K562 (cell line): ENCODE results near the gene TMEM88. TPM values are rescaled to one million over a fixed set of nuclear protein-coding genes. Genes with fewer than 3 reads are reported as not detected.

Source experiments
- C11orf30 ChIP-seq: fragments of 450-650 bp; IDR thresholded peaks from 2 replicates; pipeline ENCODE4 v1.6.1; 2016; ENCODE audit warnings: low read depth, mild to moderate bottlenecking
- DACH1 ChIP-seq: fragments of 450-650 bp; IDR thresholded peaks from 2 replicates; pipeline ENCODE4 v1.6.1; 2018; ENCODE audit not compliant: partially characterized antibody
- EWSR1 ChIP-seq: fragments of 450-650 bp; IDR thresholded peaks from 2 replicates; pipeline ENCODE4 v1.6.1; 2018; ENCODE audit warnings: borderline replicate concordance, mild to moderate bottlenecking, low read depth, moderate library complexity; ENCODE audit not compliant: partially characterized antibody
- HNRNPUL1 ChIP-seq: fragments of 200-400 bp; formaldehyde crosslinking; IDR thresholded peaks from 2 replicates; pipeline ENCODE4 v1.6.1; 2017; ENCODE audit warnings: low read length
- MBD2 ChIP-seq: sonication (generic); IDR thresholded peaks from 2 replicates; pipeline ENCODE4 v1.6.1; 2016; ENCODE audit warnings: low read depth, borderline replicate concordance
- POLR2AphosphoS2 ChIP-seq: IDR thresholded peaks from 2 replicates; pipeline ENCODE4 v1.6.1; 2012; ENCODE audit warnings: low read length, improper control_type of control experiment
- PRPF4 ChIP-seq: fragments of 200-400 bp; formaldehyde crosslinking; IDR thresholded peaks from one replicate; pipeline ENCODE4 v1.6.1; 2017; ENCODE audit warnings: low read length, low read depth, mild to moderate bottlenecking; ENCODE audit not compliant: insufficient read depth, poor library complexity, severe bottlenecking
- RB1 ChIP-seq: fragments of 450-650 bp; IDR thresholded peaks from 2 replicates; pipeline ENCODE4 v1.6.1; 2017; ENCODE audit warnings: low read depth, mild to moderate bottlenecking
- YY1 ChIP-seq, 3 experiments: IDR thresholded peaks; 2 replicates each; pipeline ENCODE4 v1.6.1; 2011; ENCODE audit warnings: low read length in 2 of 3, mild to moderate bottlenecking in 2 of 3, moderate library complexity in 2 of 3, borderline replicate concordance in 1 of 3, control low read depth in 1 of 3, low read depth in 1 of 3; ENCODE audit not compliant: insufficient read depth in 3 of 3, insufficient replicate concordance in 2 of 3, control insufficient read depth in 1 of 3, insufficient read length in 1 of 3; ENCODE audit errors: extremely low read depth in 1 of 3
- ZHX1 ChIP-seq: fragments of 150-350 bp; conservative IDR thresholded peaks from 2 replicates; pipeline ENCODE4 v1.6.1; 2014; ENCODE audit warnings: low read length
- ZNF263 ChIP-seq: sonication (generic); formaldehyde crosslinking; IDR thresholded peaks from 2 replicates; pipeline ENCODE4 v1.8.0; 2022; ENCODE audit warnings: mild to moderate bottlenecking, missing genetic modification reagents, borderline replicate concordance
- ZNF518B ChIP-seq: fragments of 250-450 bp; sonication (Bioruptor Pico); IDR thresholded peaks from 2 replicates; pipeline ENCODE4 v1.5.0; 2021; ENCODE audit warnings: mild to moderate bottlenecking, moderate library complexity
- polyA plus RNA-seq, 8 experiments: library from polyadenylated mRNA; depleted of rRNA in 4 of 8; stranded (reverse) in 5 of 8; unstranded in 3 of 8; fragments of >200 nt; fragmentation: Nextera tagmentation in 2 of 8; fragmentation: Illumina TruSeq in 1 of 8; extraction: Ambion mirVana in 2 of 8; extraction: Trizol in 1 of 8; gene quantifications; 2 replicates each; pipeline versions ENCODE4 v1.2.1 to v1.2.3, GENCODE V29; 2011 to 2014; ENCODE audit warnings: inconsistent platforms in 1 of 8, missing spikeins in 1 of 8
- total RNA-seq, 7 experiments: library from RNA; depleted of rRNA in 6 of 7; stranded (reverse); fragments of >200 nt in 6 of 7; fragmentation: Illumina TruSeq in 2 of 7; extraction: Trizol in 2 of 7; gene quantifications; 2 replicates each; pipeline versions ENCODE4 v1.2.1 to v1.2.3, GENCODE V29; 2011 to 2021; ENCODE audit warnings: low replicate concordance in 1 of 7
- TF ChIP-seq, protein P1 (sequence below): IDR thresholded peaks from 2 replicates; pipeline ENCODE4 v1.6.1; 2016; ENCODE audit warnings: missing genetic modification characterization, missing compliant biosample characterization
- TF ChIP-seq, protein P2 (sequence below): fragments of 250-450 bp; sonication (Bioruptor Pico); IDR thresholded peaks from 2 replicates; pipeline ENCODE4 v1.5.0; 2021
- TF ChIP-seq, protein P3 (sequence below), 3 experiments: IDR thresholded peaks in 2 of 3; conservative IDR thresholded peaks in 1 of 3; 2 replicates each; pipeline ENCODE4 v1.5.1; 2011 to 2012; ENCODE audit warnings: low read length in 3 of 3, mild to moderate bottlenecking in 3 of 3, control low read depth in 2 of 3, improper control_type of control experiment in 1 of 3, inconsistent platforms in 1 of 3, low read depth in 1 of 3, mixed read lengths in 1 of 3, moderate library complexity in 1 of 3; ENCODE audit not compliant: insufficient read depth in 2 of 3

The TMEM88 gene
- total and polyA plus RNA-seq, 9 of the 15 experiments (the other 6 are each of a cell fraction or from before 2014, with no cell fraction given), result 0.10 to 1.4 (median 0.36) TPM; not detected in 3

DNA sequence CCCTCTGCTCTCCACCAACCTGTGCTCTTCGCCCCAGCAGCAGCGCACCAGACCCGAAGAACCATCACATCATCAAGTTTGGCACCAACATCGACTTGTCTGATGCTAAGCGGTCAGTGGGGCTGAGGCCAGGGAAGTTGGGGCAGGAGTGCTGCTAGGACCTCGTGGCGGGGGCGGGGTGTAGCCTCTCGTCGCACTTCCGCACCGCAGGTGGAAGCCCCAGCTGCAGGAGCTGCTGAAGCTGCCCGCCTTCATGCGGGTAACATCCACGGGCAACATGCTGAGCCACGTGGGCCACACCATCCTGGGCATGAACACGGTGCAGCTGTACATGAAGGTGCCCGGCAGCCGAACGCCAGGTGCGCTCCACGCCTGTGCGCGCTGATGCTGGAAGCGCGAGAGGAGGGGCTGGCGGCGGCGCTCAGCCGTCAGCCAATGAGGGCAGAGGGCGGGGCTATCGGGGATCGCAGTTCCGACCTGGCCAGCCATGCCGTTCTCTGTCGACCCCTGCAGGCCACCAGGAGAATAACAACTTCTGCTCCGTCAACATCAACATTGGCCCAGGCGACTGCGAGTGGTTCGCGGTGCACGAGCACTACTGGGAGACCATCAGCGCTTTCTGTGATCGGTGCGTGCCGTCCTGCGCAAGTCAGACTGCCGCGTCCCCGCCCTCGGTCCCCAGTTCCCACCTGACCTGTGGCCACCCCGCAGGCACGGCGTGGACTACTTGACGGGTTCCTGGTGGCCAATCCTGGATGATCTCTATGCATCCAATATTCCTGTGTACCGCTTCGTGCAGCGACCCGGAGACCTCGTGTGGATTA lies 3.2 kb upstream of the TMEM88 start (continued):
- no peak for TF ChIP-seq C11orf30
- TF ChIP-seq YY1 (IDR thresholded peaks at IDR 0.05; ENCODE audit: borderline replicate concordance in 1 of 3, control insufficient read depth in 1 of 3, extremely low read depth in 1 of 3, insufficient read depth in 3 of 3, insufficient read length in 1 of 3, insufficient replicate concordance in 2 of 3, low read depth in 1 of 3, low read length in 2 of 3), result no peak
- no peak for TF ChIP-seq ZNF263
- TF ChIP-seq PRPF4, result peak; percentile 66
- no peak for TF ChIP-seq RB1
- 0 out of 2 replicates have a peak, but pooled peaks have one; percentile 70 for TF ChIP-seq ZHX1
- TF ChIP-seq, protein P1, sequence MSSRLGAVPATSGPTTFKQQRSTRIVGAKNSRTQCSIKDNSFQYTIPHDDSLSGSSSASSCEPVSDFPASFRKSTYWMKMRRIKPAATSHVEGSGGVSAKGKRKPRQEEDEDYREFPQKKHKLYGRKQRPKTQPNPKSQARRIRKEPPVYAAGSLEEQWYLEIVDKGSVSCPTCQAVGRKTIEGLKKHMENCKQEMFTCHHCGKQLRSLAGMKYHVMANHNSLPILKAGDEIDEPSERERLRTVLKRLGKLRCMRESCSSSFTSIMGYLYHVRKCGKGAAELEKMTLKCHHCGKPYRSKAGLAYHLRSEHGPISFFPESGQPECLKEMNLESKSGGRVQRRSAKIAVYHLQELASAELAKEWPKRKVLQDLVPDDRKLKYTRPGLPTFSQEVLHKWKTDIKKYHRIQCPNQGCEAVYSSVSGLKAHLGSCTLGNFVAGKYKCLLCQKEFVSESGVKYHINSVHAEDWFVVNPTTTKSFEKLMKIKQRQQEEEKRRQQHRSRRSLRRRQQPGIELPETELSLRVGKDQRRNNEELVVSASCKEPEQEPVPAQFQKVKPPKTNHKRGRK (tag), result no peak
- TF ChIP-seq HNRNPUL1, result no peak
- TF ChIP-seq, protein P2, sequence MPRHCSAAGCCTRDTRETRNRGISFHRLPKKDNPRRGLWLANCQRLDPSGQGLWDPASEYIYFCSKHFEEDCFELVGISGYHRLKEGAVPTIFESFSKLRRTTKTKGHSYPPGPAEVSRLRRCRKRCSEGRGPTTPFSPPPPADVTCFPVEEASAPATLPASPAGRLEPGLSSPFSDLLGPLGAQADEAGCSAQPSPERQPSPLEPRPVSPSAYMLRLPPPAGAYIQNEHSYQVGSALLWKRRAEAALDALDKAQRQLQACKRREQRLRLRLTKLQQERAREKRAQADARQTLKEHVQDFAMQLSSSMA (CRISPR knock-in tag), result no peak
- no peak for TF ChIP-seq ZNF518B
- no peak for TF ChIP-seq EWSR1
- no peak for TF ChIP-seq DACH1
- TF ChIP-seq, protein P3, sequence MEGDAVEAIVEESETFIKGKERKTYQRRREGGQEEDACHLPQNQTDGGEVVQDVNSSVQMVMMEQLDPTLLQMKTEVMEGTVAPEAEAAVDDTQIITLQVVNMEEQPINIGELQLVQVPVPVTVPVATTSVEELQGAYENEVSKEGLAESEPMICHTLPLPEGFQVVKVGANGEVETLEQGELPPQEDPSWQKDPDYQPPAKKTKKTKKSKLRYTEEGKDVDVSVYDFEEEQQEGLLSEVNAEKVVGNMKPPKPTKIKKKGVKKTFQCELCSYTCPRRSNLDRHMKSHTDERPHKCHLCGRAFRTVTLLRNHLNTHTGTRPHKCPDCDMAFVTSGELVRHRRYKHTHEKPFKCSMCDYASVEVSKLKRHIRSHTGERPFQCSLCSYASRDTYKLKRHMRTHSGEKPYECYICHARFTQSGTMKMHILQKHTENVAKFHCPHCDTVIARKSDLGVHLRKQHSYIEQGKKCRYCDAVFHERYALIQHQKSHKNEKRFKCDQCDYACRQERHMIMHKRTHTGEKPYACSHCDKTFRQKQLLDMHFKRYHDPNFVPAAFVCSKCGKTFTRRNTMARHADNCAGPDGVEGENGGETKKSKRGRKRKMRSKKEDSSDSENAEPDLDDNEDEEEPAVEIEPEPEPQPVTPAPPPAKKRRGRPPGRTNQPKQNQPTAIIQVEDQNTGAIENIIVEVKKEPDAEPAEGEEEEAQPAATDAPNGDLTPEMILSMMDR (IDR thresholded peaks at IDR 0.05 in 2 of 3, conservative IDR thresholded peaks at IDR 0.05 in 1 of 3; ENCODE audit: insufficient read depth in 2 of 3, low read depth in 1 of 3, low read length in 3 of 3), result peak; percentile 67 to 69 (median 68)
- TF ChIP-seq MBD2, result 0 out of 2 replicates have a peak, but pooled peaks have one; percentile 13
- TF ChIP-seq POLR2AphosphoS2, result peak; percentile 46; the same call in 1 of the 2 replicates
